KOPT-K1 (cell line): ENCODE results near the gene BRPF1.

Experiments used
- H3K27ac ChIP-seq: fragments of 200-600 bp; sonication (generic); 2 replicates; pipeline ENCODE4 v1.5.1; 2016; ENCODE audit warnings: antibody characterized with exemption, mild to moderate bottlenecking, low read depth, low read length; ENCODE audit not compliant: poor library complexity, severe bottlenecking
- H3K36me3 ChIP-seq: fragments of 200-600 bp; sonication (generic); 2 replicates; pipeline ENCODE4 v1.5.1; 2017; ENCODE audit warnings: antibody characterized with exemption, mild to moderate bottlenecking, low read length, moderate library complexity; ENCODE audit not compliant: insufficient read depth
- H3K9me3 ChIP-seq: fragments of 200-600 bp; sonication (generic); 2 replicates; pipeline ENCODE4 v1.5.1; 2017; ENCODE audit warnings: antibody characterized with exemption, low read length, mild to moderate bottlenecking; ENCODE audit not compliant: insufficient read depth, poor library complexity, severe bottlenecking

The BRPF1 gene

GRCh38 chr3:9793161-9793781 lies 61.7 kb downstream of the BRPF1 start:
- H3K27ac ChIP-seq, result peak overlapping the region; percentile 93
- H3K36me3 ChIP-seq, result peaks cover 63% of the 10 kb centered on the region
- no peaks in the 10 kb centered on the region for H3K9me3 ChIP-seq

GRCh38 chr3:9794400-9794799 lies 62.9 kb downstream of the BRPF1 start:
- Histone ChIP-seq H3K36me3 (peaks cover 68% of the 10 kb centered on the region), H3K27ac (no peak overlapping the region), H3K9me3 (no peaks in the 10 kb centered on the region)

GRCh38 chr3:9795207-9795606 lies 63.7 kb downstream of the BRPF1 start:
- no peaks in the 10 kb centered on the region for H3K9me3 ChIP-seq
- no peak overlapping the region for H3K27ac ChIP-seq
- H3K36me3 ChIP-seq, result peaks cover 70% of the 10 kb centered on the region

- Histone ChIP-seq H3K9me3 (no peaks in the 10 kb centered on the region), H3K27ac (no peak overlapping the region), H3K36me3 (peaks cover 82% of the 10 kb centered on the region)
Observed at GRCh38 chr3:9797196-9797945, 65.8 kb downstream of the BRPF1 start.
